HUES48 (cell line): ENCODE results near the gene FCHO1.
"Not testable (repeated sequence)": the region's sequence is repeated elsewhere in the genome, so short reads cannot be mapped to it uniquely, and the experiment has no call there.

Experiments used
- H3K27ac ChIP-seq: one replicate; pipeline ENCODE4 v1.7.0; 2013; ENCODE audit warnings: low read depth, low read length, inconsistent platforms
- H3K27me3 ChIP-seq: 2 replicates; pipeline ENCODE4 v1.6.1; 2013; ENCODE audit warnings: mild to moderate bottlenecking, low read length; ENCODE audit not compliant: control insufficient read depth, insufficient read depth
- H3K36me3 ChIP-seq: 2 replicates; pipeline ENCODE4 v1.6.1; 2013; ENCODE audit warnings: low read length; ENCODE audit not compliant: control insufficient read depth, insufficient read depth
- H3K4me1 ChIP-seq: 2 replicates; pipeline ENCODE4 v1.6.1; 2013; ENCODE audit warnings: mild to moderate bottlenecking, low read length; ENCODE audit not compliant: control insufficient read depth, insufficient read depth
- H3K4me3 ChIP-seq: 2 replicates; pipeline ENCODE4 v1.5.1; 2013; ENCODE audit warnings: mild to moderate bottlenecking, low read depth, low read length
- H3K9ac ChIP-seq: 2 replicates; pipeline ENCODE4 v1.6.1; 2013; ENCODE audit warnings: mild to moderate bottlenecking, low read depth, low read length, moderate library complexity
- H3K9me3 ChIP-seq: 2 replicates; pipeline ENCODE4 v1.6.1; 2013; ENCODE audit warnings: low read length; ENCODE audit not compliant: control insufficient read depth, insufficient read depth

The FCHO1 gene

DNA sequence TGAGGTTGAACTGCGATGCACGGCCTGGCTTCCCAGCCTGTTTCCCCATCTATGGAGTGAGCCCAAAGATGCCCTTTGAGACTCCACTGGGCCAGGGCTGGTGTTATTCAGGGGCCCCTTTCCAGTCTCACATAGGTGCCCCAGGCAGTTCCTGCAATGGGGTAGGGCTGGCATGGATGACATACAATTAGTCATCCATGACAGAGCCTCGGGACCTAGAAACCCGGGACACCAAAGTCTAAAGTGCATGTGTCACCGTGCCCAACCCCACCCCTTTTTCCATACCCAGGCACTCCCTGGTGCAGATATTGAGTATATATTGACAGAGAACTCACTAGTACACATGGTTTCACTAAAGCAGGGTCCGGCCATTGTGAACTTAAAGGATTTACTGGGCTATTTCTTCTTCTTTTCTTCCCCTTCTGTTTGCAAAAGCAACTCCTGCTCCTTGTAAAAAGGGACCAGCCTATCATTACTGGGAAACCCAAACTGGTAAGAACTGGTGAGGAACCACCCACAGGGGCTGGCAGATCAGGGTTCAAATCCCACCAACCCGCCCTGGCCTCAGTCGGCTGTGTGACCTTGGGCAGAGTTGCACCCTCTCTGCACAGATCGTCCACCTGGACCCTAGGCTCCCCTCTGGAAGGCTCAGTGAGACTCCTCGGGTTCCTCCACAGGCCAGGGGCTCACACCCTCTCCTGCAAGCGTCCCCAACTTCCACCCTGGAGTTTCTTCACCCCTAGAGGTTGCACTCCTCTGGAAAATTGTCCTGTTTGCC lies 46.3 kb downstream of the FCHO1 start:
- Histone ChIP-seq H3K9me3 (no peaks in the 10 kb centered on the region), H3K36me3 (no peaks in the 10 kb centered on the region), H3K4me3 (no peak overlapping the region), H3K27ac (no peak overlapping the region), H3K9ac (no peak overlapping the region), H3K27me3 (peaks cover 15% of the 10 kb centered on the region), H3K4me1 (no peaks in the 10 kb centered on the region)

DNA sequence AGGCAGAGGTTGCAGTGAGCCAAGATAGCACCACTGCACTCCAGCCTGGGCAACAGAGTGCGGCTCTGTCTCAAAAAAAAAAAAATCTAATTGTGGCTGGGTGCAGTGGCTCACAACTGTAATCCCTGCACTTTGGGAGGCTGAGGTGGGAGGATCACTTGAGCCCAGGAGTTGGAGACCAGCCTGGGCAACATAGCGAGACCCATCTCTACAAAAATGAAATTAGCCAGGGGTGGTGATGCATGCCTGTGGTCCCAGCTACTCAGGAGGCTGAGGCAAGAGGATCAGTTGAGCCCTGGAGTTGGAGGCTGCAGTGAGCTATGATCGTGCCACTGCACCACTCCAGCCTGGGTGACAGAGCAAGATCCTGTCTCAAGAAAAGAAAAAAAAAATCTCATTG lies 47.3 kb downstream of the FCHO1 start:
- not testable (repeated sequence) for H3K36me3 ChIP-seq, H3K9ac ChIP-seq, H3K4me1 ChIP-seq, H3K27ac ChIP-seq, H3K9me3 ChIP-seq, H3K4me3 ChIP-seq
- H3K27me3 ChIP-seq: peaks cover 15% of the 10 kb centered on the region

- Histone ChIP-seq H3K36me3 (no peaks in the 10 kb centered on the region), H3K9ac (no peak overlapping the region), H3K27ac (no peak overlapping the region), H3K27me3 (no peaks in the 10 kb centered on the region), H3K9me3 (no peaks in the 10 kb centered on the region), H3K4me3 (no peak overlapping the region), H3K4me1 (no peaks in the 10 kb centered on the region)
Observed at GRCh38 chr19:17802137-17802858, 51.0 kb downstream of the FCHO1 start.

DNA sequence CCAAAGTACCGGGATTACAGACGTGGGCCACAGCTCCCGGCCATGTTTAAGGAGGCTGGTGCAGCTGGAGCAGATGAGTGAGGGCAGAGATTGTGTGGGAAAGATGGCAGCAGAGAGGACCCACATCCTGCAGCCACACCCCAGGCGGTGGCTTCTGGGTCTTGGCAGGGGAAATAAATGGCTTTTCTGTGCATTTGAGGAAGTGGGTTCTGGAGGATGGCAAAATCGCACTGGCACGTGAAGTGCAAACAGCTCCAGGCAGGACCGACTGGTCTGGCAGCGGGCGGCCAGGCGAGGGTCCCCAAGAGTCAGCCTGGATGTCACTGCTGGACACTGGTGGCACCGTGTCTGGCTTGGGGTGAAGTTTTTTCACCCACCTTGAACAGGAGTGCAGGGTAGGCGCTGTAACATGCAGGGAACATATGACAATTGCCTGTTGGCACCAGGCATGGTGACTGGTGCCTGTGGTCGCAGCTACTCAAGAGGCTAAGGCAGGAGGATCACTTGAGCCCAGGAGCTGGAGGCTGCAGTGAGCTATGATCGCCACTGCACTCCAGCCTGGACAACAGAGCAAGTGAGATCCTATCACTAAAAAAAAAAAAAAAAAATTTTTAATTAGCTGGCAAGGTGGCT lies 52.1 kb downstream of the FCHO1 start:
- Histone ChIP-seq H3K9ac (no peak overlapping the region), H3K4me3 (no peak overlapping the region), H3K27me3 (no peaks in the 10 kb centered on the region), H3K4me1 (no peaks in the 10 kb centered on the region), H3K36me3 (no peaks in the 10 kb centered on the region), H3K9me3 (no peaks in the 10 kb centered on the region), H3K27ac (no peak overlapping the region)

GRCh38 chr19:17805427-17805826 lies 54.1 kb downstream of the FCHO1 start:
- Histone ChIP-seq H3K27ac (no peak overlapping the region), H3K27me3 (no peaks in the 10 kb centered on the region), H3K9ac (no peak overlapping the region), H3K4me3 (no peak overlapping the region), H3K4me1 (no peaks in the 10 kb centered on the region), H3K9me3 (no peaks in the 10 kb centered on the region), H3K36me3 (no peaks in the 10 kb centered on the region)

DNA sequence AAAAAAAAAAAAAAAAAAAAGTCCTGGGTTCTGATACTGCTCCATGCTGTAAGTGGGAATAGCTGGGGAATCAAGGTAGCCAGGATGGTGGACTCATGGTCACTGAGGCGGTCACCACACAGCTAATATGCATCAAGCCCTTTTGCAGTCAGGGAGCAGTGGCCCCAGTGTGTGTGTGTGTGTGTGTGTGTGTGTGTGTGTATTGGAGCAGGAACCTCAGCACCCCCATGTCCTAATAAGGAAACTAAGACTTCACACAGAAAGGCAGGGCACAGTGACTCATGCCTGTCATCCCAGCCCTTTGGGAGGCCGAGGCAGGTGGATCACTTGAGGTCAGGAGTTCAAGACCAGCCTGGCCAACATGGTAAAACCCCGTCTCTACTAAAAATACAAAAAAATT lies 55.7 kb downstream of the FCHO1 start:
- no peak overlapping the region for H3K4me3 ChIP-seq
- no peaks in the 10 kb centered on the region for H3K9me3 ChIP-seq
- no peaks in the 10 kb centered on the region for H3K27me3 ChIP-seq
- no peaks in the 10 kb centered on the region for H3K4me1 ChIP-seq
- H3K36me3 ChIP-seq: no peaks in the 10 kb centered on the region
- H3K27ac ChIP-seq: no peak overlapping the region
- H3K9ac ChIP-seq: no peak overlapping the region

GRCh38 chr19:17807731-17808316 lies 56.5 kb downstream of the FCHO1 start:
- Histone ChIP-seq H3K4me3 (no peak overlapping the region), H3K27ac (no peak overlapping the region), H3K9me3 (no peaks in the 10 kb centered on the region), H3K36me3 (no peaks in the 10 kb centered on the region), H3K27me3 (no peaks in the 10 kb centered on the region), H3K4me1 (no peaks in the 10 kb centered on the region), H3K9ac (no peak overlapping the region)

- Histone ChIP-seq H3K4me1 (no peaks in the 10 kb centered on the region), H3K27ac (no peak overlapping the region), H3K27me3 (no peaks in the 10 kb centered on the region), H3K9ac (no peak overlapping the region), H3K4me3 (no peak overlapping the region), H3K36me3 (no peaks in the 10 kb centered on the region), H3K9me3 (no peaks in the 10 kb centered on the region)
Observed at GRCh38 chr19:17811103-17811502, 59.8 kb downstream of the FCHO1 start.

- no peaks in the 10 kb centered on the region for H3K4me1 ChIP-seq
- no peak overlapping the region for H3K9ac ChIP-seq
- no peak overlapping the region for H3K27ac ChIP-seq
- no peaks in the 10 kb centered on the region for H3K9me3 ChIP-seq
- no peaks in the 10 kb centered on the region for H3K36me3 ChIP-seq
- H3K4me3 ChIP-seq: no peak overlapping the region
- no peaks in the 10 kb centered on the region for H3K27me3 ChIP-seq
Observed at GRCh38 chr19:17811681-17812080, 60.4 kb downstream of the FCHO1 start.

DNA sequence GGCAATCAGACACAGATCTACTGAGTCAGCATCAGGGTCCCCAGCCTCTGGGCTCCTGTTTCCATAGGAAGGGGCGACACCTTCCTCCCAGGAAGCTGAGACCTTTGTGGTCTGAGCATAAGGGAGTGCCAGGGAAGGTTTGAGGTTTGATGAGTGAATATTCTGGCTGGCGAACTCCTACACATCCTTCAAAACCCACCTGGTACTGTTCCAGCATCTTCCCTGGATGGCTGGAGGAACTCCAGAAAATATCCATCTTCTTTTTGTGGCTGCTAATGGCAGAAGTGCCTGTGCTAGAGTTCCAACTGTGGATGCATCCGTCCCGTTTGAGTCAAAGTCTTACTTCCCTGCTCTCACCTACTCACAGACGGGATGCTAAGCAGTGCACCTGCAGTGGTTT lies 60.8 kb downstream of the FCHO1 start:
- no peaks in the 10 kb centered on the region for H3K27me3 ChIP-seq
- H3K4me1 ChIP-seq: no peaks in the 10 kb centered on the region
- no peaks in the 10 kb centered on the region for H3K36me3 ChIP-seq
- no peaks in the 10 kb centered on the region for H3K9me3 ChIP-seq
- H3K9ac ChIP-seq: no peak overlapping the region
- no peak overlapping the region for H3K27ac ChIP-seq
- no peak overlapping the region for H3K4me3 ChIP-seq
